HG03521 (cell line): ENCODE results near the gene SF3B2.
"Not testable (repeated sequence)": the region's sequence is repeated elsewhere in the genome, so short reads cannot be mapped to it uniquely, and the experiment has no call there.

Experiments
- ATAC-seq: cut with Tn5 transposase; IDR thresholded peaks from one replicate; pipeline ENCODE4 v1.9.1; 2021; ENCODE audit warnings: mild to moderate bottlenecking, moderate library complexity; ENCODE audit not compliant: unreplicated experiment

The SF3B2 gene

DNA sequence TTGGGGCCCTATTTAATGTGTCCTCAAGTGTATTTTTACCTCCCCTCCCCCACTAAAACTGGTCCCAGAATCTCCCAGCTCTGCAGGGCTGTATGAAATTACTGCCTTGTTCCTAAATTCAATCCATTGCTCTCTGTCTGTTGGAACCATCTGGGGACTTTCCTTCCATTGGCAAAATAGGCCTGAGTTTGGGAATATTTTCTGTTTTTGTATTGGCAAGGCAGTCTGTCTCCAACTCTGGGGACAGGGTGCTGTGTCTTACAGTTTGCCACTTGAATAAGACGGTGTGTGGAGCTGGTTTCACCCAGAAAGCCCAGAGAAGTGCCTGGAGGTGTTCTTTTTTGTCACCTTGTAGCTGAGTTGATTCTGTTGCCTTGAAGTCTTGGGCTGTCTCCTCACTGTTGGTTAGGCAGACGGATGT lies 19.2 kb downstream of the SF3B2 start:
- no peak for ATAC-seq

DNA sequence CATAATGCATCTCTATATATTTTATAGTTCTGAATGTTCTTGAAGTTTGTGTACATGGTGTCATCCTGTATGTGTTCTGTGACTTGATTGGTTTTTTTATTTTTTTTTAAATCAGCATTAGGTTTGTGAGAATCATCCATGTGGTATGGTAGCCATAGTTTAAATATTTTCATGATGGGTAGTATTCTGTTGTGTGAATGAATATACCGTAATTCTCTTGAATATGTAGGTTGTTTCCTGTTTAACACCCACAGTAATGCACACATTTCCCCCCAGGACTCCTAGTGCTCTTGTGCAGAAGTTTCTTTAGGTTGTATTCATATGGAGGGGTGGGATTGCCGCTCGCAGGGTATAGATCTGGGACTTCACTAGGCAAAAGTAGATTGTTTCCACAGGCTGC lies 19.9 kb downstream of the SF3B2 start:
- no peak for ATAC-seq

DNA sequence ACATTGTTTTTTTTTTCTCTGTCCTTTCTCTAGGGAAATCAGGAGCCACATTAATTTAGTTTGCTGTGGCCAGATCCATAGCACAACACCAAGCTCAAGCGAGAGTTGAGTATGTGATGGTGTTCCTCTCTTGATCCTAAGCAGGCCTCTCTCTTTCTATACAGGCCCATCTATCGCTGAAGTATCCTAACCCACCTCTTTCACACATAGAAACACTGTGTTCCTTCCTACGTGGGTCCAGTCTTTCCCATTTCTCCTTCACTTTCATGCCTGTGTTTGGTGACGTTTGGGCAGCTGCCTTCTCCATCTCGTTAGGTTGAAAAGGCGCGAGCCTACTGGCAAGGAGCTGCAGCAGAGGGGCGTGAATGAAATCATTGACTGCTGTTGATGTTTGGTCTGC lies 20.4 kb downstream of the SF3B2 start:
- ATAC-seq = no peak

DNA sequence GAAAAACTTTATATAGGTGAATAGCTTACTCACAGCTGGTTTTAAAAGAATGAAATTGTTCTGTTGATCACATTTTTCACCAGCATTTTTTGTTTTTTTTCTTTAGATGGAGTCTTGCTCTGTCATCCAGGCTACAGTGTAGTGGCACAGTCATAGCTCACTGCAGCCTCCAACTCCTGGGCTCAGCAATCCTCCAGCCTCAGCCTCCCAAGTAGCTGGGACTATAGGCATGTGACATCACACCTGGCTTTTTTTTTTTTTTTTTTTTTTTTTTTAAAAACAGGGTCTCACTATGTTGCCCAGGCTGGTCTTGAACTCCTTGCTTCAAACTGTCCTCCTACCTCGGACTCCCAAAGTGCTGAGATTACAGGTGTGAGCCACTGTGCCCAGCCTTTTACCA lies 21.5 kb downstream of the SF3B2 start:
- ATAC-seq = no peak

DNA sequence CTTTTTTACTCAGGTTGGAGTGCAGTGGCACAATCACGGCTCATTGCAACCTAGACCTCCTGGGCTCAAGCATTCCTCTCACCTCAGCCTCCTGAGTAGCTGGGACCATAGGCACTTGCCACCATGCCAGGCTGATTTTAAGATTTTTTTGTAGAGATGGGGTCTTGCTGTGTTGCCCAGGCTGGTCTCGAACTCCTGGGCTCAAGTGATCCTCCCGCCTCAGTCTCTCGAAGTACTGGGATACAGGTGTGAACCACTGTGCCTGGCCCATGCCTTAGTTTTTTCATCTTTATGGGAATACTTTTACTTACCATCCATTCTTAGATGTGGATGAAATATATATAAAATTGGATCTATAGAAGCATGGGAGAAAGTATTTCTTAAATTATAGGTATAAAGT lies 23.1 kb downstream of the SF3B2 start:
- no peak for ATAC-seq

DNA sequence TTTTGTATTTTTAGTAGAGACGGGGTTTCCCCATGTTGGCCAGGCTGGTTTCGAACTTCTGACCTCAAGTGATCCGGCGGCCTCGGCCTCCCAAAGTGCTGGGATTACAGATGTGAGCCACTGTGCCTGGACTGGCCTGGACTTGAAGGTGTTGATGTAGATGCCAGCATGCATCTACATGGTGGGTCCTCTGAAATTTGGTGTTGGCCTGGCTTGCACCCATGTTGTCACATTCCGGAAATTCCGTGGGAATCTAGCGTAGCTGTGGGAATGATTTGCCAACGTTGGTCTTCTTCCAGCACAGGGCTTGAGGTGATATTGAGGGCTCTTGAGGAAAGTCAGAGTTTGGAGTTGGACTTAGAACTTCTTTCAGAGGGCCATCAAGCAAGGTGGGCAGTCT lies 24.4 kb downstream of the SF3B2 start:
- ATAC-seq = no peak

DNA sequence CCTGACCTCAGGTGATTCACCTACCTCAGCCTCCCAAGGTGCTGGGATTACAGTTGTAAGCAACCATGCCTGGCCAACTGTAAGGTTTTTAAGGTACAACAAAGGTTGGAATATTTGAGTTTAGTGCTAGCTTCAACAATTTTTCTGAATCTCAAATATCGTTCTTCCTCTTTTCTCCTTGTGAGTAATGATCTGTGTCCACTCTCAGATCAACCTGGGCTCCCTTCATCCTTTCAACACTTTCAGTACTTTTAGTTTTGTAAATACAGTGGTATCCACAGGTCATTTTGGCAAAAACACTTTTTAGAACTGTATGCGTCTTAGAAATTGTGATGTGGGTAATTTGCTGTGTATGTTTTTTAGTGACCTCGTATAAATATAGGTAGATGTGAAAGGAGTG lies 25.8 kb downstream of the SF3B2 start:
- no peak for ATAC-seq

DNA sequence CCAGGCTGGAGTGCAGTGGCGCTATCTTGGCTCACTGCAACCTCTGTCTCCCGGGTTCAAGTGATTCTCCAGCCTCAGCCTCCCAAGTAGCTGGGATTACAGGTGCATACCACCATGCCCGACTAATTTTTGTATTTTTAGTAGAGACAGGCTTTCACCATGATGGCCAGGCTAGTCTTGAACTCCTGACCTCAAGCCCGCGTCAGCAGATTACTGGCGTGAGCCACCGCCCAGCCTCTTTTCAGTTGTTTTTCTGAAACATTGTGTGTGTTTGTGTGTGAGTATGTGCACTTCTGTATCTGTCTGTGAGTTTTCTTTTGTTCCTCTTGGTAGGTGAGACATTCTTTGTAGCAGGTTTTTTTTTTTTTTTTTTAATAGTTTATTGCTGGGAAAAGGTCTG lies 26.8 kb downstream of the SF3B2 start:
- not testable (repeated sequence) for ATAC-seq

DNA sequence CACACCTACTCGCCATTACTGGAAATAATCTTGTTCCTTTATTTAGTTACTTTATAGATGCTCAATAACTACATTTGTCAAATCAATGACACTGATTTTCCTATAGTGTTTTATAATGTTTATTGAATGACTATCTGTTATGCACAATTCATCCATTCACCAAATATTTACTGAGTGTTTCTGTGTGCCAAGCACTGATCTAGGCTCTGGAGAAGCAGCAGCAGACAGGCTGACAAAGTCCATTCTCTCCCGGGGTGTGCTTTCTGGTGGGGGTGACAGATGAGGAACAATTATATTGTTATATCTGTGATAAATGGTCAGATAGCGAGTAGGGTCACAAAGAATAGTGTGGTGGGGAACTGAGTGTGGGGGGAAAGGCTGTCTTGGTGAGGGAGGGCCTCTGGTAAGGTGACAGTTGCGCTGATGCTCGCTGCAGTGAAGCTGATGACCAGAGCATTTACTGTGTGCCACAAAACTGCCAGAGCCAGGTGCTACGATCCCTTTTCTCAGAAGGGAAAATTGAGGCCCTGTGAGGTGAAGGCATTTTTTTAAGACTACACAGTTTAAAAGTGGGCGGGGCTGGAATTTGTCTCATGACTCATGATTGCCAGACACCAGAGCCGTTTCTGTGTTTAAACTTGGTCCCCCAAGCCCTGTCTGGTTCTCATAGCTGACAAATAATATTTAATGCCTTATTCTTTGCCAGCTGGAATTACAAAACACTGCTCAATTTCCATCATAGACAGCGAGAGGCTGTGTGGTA lies 28.1 kb downstream of the SF3B2 start:
- no peak for ATAC-seq

DNA sequence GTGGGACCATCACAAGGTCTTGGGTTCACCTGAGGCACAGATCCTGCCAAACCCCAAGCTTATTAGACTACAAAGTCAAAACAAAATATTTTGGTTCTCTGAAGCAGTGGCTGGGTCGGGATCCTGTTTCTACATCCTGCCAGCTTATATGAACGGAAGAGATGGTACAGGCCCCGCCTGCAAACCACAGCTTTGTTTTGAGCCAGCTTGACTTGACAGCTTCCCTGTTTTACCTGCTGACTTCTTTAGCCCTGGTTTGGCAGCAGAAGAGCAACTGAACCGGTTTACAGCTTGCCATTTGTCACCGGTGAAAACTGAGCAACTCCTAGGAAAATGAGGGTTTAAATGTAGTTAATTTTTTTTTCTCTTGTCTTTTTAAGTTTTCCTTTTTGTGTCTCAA lies 29.3 kb downstream of the SF3B2 start:
- ATAC-seq = peak; percentile 64

DNA sequence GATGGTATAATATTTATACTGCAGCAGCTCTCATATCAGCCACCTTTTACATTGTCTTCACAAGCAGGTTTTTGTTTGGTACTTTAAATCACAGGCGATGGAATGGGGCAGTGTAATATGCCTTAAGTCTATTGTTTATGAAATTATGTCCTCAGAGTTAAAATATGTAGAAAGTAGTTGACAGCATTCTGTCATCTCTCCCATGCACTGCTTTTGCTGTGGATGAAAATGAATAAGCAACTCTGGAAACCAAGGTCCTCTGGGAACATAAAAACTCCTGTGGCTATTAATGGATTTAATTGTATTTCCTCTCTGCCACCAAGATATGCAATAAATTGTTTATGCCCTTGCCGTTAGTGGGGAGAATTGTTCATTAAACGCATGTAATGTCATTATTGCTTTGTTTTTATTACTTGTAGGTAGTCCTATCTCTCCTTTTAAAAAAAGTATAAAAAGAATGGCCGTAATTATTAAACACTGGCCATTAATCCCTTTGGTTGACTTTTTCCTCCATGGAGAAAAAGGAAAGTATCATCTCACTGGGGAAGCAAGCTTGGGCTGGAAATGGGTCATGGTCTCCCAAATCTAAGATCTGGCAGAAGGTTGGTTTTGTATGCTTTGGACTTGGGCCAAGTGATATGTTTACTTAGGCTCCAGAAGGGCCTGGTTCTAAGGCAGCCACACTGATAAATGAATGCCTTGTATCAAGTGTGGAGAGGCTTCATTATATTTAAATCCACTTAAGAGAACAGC lies 31.0 kb downstream of the SF3B2 start:
- no peak for ATAC-seq

DNA sequence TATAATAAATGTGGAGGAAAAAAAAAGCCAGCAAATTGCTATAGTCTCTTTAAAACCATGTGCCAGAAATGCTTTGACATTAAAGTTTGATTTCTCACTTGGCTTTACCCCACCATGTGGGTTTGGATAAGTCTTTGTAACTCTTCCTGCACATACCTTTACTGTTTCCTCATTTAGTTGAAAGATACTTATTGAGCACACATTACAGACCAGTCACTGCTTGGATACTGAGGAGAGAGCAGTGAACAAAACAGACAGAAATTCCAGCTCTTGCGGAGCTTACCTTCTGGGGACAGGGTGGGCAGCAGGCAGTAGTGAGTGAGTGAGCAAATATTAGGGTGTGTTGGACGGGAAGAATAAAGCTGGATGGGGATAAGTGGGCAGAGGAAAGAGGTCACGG lies 31.6 kb downstream of the SF3B2 start:
- ATAC-seq = no peak

DNA sequence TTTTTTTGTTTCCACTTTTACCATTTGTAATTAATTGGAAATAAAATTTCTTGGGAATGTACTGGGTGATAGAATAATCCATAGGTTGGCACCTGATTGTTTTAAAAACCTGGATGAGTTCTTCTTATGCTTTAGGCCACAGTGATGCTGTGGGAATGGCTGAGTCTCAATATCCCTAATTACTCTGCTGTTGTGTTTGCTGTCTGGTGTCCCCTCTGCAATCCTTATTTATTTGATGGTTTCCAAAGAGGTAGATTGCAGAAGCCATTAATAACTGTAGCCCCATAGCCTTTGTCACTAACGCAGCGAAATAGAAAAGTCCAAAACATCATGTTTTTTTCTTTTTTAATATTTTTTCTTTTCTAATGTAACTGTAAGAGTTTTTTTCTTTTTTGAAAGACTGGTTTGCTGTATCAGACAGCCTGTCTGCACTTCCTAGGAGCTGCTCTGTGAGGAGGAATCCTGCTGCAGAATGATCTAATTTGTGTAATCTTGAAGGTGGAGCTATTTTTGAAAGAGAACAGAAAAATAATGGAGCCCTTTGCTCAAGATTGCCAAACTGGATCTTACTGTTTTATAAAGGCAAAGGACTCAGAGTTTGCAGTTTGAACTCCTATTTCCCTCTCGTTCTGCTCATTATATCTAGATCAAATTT lies 32.8 kb downstream of the SF3B2 start:
- ATAC-seq = no peak

DNA sequence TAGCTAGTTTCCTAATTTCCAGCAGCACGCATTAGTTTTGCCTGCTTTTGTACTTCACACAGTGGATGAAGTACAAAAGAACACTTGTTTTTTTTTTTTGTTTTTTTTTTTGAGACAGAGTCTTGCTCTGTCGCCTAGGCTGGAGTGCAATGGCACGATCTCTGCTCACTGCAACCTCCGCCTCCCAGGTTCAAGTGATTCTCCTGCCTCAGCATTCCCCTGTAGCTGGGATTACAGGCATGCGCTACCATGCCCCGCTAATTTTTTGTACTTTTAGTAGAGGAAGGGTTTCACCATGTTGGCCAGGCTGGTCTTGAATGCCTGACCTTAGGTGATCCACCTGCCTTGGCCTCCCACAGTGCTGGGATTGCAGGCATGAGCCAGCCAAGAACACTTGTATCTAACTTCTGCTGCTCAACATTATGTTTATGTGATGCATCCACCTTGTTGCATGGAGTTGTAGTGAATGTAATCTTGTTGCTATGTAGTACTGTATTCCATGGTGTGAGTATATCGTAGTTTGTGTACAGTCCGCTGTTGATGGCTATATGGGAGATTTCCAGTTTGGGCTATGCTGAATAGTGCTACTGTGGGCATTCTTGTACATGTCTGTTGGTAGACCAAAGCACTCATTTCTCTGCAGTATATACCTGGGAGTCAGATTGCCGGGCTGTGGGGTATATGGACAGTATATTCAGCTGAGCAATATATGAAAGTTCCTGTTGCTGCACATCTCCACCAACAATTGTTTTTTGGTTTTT lies 35.2 kb downstream of the SF3B2 start:
- no peak for ATAC-seq

DNA sequence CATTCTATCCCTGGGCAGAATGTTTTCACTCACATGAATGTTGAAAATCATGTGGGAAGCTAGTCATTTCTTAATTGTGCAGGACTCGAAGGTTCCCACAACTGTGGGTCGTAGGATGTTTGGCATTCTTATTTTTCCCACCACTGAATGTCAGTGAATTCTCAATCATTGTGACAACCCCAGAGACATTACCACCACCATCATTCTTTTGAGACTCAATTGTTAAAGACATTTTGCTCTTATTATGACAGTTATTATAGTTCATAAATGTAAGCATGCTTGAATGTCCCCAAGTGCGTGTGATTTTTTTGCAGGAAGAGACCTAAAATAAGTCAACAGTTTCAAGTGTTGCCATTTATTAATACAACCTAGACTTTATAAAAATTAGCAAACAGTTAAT lies 36.9 kb downstream of the SF3B2 start:
- no peak for ATAC-seq

DNA sequence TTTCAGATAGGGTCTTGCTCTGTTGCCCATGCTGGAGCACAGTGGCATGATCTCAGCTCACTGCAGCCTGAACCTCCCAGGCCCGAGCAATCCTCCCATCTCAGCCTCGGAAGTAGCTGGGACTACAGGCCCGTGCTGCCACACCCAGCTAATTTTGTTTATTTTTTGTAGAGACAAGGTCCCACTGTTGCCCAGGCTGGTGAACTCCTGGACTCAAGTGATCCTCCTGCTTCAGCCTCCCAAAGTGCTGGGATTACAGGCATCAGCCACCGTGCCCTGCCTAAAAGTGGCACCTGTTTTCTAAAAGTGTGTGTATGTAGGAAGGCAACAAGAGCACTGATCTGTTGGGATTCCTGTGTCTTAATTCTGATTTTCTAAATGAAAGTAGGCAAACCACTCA lies 38.1 kb downstream of the SF3B2 start:
- ATAC-seq = no peak

DNA sequence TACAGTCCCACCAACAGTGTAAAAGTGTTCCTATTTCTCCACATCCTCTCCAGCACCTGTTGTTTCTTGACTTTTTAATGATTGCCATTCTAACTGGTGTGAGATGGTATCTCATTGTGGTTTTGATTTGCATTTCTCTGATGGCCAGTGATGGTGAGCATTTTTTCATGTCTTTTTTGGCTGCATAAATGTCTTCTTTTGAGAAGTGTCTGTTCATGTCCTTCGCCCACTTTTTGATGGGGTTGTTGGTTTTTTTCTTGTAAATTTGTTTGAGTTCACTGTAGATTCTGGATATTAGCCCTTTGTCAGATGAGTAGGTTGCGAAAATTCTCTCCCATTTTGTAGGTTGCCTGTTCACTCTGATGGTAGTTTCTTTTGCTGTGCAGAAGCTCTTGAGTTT lies 40.0 kb downstream of the SF3B2 start:
- not testable (repeated sequence) for ATAC-seq

DNA sequence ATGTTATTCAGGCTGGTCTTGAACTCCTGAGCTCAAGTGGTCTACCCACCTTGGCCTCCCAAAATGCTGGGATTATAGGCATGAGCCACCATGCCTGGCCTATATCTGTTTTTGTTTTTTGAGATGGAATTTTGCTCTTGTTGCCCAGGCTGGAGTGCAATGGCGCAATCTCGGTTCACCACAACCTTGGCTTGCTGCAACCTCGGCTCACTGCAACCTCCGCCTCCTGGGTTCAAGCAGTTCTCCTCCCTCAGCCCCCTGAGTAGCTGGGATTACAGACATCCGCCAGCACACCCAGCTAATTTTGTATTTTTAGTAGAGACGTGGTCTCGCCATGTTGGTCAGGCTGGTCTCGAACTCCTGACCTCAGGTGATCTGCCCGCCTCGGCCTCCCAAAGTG lies 47.6 kb downstream of the SF3B2 start:
- not testable (repeated sequence) for ATAC-seq

DNA sequence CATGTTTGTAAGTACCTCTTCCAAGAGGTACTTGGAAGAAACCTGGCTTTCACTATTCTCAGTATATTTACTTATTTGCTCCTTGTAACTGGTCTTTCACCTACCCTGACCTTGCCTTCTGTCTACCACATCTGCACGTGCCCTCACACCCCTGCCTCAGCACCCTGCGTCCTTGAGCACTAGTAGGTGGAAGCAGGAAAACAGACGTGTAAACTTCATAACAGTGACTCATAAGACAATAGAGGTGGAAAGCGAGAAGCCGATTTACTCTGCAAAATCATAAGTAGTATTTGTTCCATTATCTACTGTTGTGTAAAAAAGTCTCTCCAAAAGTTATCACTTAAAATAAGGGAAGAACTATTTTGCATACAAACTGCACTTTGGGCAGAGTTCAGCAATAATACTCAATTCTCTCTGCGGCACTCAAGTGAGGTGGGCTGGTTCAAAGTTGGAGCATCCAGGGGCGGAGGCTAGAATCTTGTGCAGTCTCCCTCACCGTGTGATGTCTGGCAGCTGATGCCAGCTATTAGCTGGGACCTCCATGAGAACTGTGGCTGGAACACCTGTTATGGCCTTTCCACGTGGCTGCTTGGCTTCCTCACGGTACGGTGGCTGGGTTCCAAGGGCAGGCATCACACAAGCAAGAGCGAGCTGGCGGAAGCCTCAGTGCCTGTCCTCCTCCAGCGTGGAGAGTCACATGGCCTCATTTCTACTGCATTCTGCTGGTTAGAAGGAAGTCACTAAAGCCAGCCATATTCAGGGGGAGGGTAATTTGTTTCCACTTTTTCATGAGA lies 48.3 kb downstream of the SF3B2 start:
- peak; percentile 72 for ATAC-seq

DNA sequence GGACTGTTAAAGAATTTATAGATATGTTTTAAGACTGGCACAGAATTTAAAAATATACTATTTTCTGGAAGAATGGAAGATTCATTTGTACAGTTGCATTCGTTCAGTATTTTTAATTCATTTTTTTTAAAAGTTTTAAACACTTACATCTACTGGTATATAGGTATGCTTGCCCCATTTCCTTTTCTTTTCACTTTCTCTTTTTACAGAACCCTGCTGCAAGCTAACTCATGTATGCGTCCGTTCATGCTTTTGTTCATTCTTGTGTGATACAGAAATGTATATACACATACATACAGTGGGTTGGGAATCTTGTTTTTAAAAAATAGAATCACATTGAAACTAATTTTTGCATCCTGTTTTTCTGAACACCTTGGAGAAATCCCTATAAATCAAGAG lies 48.9 kb downstream of the SF3B2 start:
- no peak for ATAC-seq
